GM19025 (cell line): ENCODE results near the gene PPP3CA.
"Not testable (repeated sequence)": the region's sequence is repeated elsewhere in the genome, so short reads cannot be mapped to it uniquely, and the experiment has no call there.

Source experiments
- ATAC-seq: cut with Tn5 transposase; IDR thresholded peaks from one replicate; pipeline ENCODE4 v1.9.1; 2021; ENCODE audit warnings: mild to moderate bottlenecking, low read depth, moderate library complexity; ENCODE audit not compliant: unreplicated experiment

Gene PPP3CA

GRCh38 chr4:101183221-101183620 is 164.1 kb downstream of the PPP3CA start:
- ATAC-seq, result no peak

GRCh38 chr4:101182688-101183087 is 164.6 kb downstream of the PPP3CA start:
- not testable (repeated sequence) for ATAC-seq

- no peak for ATAC-seq
These were observed 168.6 kb downstream of the PPP3CA start for GRCh38 chr4:101178731-101179130.

- no peak for ATAC-seq
These were observed 170.2 kb downstream of the PPP3CA start for GRCh38 chr4:101177154-101177553.

- no peak for ATAC-seq
These were observed 171.2 kb downstream of the PPP3CA start for GRCh38 chr4:101175896-101176676.

GRCh38 chr4:101174679-101175345 is 172.5 kb downstream of the PPP3CA start:
- no peak for ATAC-seq

- ATAC-seq, result no peak
These were observed 175.0 kb downstream of the PPP3CA start for GRCh38 chr4:101172369-101172768.

GRCh38 chr4:101171747-101172146 is 175.6 kb downstream of the PPP3CA start:
- no peak for ATAC-seq

- ATAC-seq, result peak; percentile 98
These were observed 178.0 kb downstream of the PPP3CA start for GRCh38 chr4:101169044-101170014.

GRCh38 chr4:101163936-101164335 is 183.4 kb downstream of the PPP3CA start:
- ATAC-seq, result no peak

- no peak for ATAC-seq
These were observed 184.3 kb downstream of the PPP3CA start for GRCh38 chr4:101162990-101163380.

GRCh38 chr4:101160792-101161592 is 186.3 kb downstream of the PPP3CA start:
- no peak for ATAC-seq

GRCh38 chr4:101158507-101158906 is 188.8 kb downstream of the PPP3CA start:
- no peak for ATAC-seq

GRCh38 chr4:101158134-101158482 is 189.2 kb downstream of the PPP3CA start:
- no peak for ATAC-seq

GRCh38 chr4:101157415-101158133 is 189.8 kb downstream of the PPP3CA start:
- no peak for ATAC-seq

- ATAC-seq, result no peak
These were observed 190.6 kb downstream of the PPP3CA start for GRCh38 chr4:101156619-101157310.

GRCh38 chr4:101155945-101156344 is 191.4 kb downstream of the PPP3CA start:
- ATAC-seq, result no peak

- ATAC-seq, result no peak
These were observed 192.0 kb downstream of the PPP3CA start for GRCh38 chr4:101155368-101155767.

- no peak for ATAC-seq
These were observed 193.7 kb downstream of the PPP3CA start for GRCh38 chr4:101153653-101154052.
